Measurements from ENCODE around the gene RIBC1.

DNA sequence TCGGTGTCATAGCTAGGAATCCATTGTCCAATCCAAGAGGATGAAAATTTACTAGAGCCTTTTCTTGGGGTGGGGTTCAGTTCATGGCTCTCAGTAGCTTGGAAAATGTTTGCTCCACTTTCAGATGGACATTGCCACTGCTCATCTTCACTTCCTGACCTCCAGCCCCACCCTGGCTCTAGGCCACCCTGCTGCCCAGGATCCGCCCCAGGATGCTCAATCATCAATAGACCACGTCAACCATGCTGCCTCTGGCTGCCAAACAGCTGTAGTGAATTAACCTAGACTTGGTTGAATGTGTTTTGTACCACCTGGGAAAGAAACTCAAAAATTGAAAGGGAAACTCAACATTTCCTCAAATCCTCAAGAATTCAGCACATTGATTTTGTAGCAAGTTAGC lies 48.7 kb downstream of the RIBC1 start:
- TF ChIP-seq POLR2A (IDR thresholded peaks at IDR 0.05) (no peak), CTCF (IDR thresholded peaks at IDR 0.05) (no peak)

Measured in esophagus squamous epithelium (tissue), 4 donors.